DMS 273 (cell line): ENCODE data around the gene PDE4B.

Experiments
- DNase-seq: peaks from one replicate; lab custom pipeline; 2025; ENCODE audit not compliant: unreplicated experiment; lab: John Stamatoyannopoulos, UW

The PDE4B gene

DNA sequence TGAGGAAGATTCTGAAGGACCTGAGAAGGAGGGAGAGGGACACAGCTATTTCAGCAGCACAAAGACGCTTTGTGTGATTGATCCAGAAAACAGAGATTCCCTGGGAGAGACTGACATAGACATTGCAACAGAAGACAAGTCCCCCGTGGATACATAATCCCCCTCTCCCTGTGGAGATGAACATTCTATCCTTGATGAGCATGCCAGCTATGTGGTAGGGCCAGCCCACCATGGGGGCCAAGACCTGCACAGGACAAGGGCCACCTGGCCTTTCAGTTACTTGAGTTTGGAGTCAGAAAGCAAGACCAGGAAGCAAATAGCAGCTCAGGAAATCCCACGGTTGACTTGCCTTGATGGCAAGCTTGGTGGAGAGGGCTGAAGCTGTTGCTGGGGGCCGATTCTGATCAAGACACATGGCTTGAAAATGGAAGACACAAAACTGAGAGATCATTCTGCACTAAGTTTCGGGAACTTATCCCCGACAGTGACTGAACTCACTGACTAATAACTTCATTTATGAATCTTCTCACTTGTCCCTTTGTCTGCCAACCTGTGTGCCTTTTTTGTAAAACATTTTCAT, 579.9 kb downstream of the PDE4B start:
- no peak for DNase-seq

DNA sequence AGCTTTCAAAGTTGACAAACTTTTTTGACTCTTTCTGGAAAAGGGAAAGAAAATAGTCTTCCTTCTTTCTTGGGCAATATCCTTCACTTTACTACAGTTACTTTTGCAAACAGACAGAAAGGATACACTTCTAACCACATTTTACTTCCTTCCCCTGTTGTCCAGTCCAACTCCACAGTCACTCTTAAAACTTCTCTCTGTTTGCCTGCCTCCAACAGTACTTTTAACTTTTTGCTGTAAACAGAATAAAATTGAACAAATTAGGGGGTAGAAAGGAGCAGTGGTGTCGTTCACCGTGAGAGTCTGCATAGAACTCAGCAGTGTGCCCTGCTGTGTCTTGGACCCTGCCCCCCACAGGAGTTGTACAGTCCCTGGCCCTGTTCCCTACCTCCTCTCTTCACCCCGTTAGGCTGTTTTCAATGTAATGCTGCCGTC, 580.5 kb downstream of the PDE4B start:
- DNase-seq, result no peak

DNA sequence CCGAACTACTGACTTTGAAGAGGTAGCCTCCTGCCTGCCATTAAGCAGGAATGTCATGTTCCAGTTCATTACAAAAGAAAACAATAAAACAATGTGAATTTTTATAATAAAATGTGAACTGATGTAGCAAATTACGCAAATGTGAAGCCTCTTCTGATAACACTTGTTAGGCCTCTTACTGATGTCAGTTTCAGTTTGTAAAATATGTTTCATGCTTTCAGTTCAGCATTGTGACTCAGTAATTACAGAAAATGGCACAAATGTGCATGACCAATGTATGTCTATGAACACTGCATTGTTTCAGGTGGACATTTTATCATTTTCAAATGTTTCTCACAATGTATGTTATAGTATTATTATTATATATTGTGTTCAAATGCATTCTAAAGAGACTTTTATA, 581.5 kb downstream of the PDE4B start:
- DNase-seq, result no peak

DNA sequence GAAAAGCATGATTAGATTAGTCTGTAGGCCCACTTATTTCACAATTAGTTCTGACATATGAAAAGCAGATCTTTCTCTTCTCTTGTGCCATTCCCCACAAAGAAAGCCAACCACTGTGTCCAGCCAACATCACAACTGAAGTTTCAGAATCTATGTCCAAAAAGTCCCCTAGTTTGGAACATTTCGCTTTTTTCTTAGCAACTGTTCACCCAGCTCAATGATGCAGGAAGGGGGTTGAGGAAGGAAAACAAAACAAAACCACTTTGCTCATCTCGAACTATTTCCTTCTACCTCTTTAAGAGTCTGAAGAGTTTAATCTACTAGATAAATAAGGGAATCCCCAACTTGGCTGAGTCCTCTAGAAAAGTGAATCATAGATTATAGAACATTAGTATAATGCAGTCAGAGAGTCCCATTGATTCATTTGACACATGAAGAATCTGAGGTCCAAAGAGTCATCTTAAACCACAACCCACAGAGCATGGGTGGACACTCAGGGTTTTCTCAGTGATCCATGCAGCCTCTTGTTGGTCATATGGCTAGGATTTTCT, 581.9 kb downstream of the PDE4B start:
- no peak for DNase-seq

DNA sequence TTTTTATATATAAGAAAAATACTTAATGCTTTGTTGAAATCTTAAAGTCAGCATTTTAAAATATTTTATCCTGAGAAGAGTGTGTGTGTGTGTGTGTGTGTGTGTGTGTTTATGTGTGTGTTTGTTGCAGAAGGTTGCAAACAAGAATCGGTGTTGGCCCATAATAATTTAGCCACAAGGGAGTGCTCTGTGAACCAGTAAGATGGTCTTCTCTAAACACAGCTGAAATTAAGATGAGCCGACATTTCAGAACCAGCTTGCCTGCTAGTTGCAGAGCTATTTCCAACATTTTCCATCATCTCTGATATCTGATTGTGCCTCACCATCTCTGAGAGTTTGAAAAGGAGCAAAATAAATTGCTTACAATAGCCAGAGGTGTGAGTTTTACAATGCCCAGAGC, 582.4 kb downstream of the PDE4B start:
- no peak for DNase-seq

DNA sequence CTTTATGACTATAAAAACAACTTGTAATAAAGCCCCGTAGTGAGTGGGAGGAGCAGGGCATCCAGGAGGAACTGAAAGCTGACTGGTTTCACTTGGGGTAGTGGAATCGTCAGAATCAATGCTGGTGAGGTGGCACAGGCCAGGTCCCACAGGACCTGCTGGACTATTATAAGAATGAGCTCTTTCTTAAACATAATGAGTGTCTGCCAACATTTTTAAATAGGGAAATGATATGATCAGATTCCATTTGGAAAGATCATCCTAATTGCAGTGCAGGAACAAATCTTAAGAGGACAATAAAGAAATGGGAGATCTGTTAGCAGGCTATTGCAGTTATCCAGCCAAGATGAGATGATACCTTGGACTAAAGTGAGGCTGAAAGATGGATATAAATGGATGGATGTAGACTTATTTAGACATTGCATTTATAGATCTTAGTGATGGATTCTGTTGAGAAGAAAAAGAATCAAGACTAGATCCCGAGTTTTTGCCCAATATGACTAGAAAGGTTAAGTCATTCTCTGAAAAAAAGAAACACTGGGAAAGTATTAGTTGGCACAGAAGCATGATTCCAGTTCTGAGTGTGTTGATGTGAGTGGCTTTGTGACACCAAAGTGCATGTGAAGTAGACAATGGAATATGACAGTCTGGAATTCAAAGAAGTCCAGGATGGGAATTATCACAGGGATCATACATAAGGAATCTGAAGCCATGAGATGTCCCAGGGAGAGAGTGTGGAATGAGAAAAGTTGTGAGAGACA, 587.9 kb downstream of the PDE4B start:
- DNase-seq, result no peak

DNA sequence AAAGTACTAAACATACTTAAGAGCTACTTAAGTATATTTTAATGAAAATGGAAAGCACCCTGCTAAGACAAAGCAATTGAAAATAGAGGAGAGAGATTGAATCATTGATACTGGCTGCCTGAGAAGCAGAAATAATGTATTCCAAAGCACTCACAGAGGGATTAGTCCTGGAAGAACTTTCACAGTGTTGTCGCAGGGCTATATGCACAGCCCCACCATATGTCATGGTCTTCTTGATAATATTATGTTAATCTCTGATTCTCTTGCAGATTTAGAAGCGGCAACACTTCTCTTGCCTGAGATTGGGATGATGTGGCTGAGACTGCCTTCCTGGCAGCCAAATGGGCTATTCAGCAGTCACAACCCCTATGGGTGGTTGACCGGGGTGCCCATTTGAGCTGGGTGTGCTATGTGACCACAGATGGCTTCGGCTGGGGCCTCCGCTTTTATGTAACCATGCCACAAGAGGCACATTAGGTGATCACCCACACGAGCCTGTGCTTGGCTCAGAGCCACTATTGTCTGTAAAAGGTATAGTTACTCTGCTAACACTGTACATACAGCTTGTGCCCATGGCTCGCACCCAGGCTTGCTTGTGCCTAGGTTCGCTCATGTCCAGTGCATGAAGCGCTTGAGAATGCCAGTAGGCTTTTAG, 589.1 kb downstream of the PDE4B start:
- DNase-seq, result peak; percentile 74

DNA sequence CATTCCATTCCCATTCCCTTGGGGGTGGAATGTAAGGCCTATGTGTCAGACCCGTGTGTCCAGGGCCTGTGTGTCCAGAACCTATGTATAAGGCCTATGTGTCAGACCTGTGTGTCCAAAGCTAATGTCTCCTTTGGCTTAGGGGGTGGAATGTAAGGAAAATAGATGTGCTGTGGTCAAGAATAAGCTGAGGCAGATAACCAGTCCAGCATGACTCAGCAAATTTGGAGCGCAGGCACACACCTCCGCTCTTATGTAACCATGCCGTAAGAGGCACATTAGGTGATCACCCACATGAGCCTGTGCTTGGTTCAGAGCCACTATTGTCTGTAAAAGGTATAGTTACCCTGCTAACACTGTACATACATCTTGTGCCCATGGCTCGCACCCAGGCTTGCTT, 590.5 kb downstream of the PDE4B start:
- peak; percentile 21 for DNase-seq

DNA sequence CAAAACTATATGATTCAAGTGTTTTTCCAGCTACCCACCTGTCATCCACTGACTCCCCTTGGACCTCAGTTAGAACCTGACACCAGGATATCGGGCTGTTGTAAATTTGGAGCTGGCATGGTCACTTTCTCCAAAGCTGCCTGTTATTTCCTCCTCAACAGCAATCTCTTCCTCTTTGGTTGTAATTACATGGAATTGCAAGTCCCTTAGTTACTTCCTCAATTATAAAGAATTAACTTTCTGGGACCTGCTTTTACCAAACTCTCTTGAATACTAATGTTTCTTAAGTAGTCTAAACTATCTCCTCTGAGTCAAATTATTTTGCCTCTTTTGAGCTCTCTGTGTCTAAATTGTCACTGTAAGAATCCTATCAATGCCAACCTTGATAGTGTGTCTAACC, 590.9 kb downstream of the PDE4B start:
- no peak for DNase-seq

DNA sequence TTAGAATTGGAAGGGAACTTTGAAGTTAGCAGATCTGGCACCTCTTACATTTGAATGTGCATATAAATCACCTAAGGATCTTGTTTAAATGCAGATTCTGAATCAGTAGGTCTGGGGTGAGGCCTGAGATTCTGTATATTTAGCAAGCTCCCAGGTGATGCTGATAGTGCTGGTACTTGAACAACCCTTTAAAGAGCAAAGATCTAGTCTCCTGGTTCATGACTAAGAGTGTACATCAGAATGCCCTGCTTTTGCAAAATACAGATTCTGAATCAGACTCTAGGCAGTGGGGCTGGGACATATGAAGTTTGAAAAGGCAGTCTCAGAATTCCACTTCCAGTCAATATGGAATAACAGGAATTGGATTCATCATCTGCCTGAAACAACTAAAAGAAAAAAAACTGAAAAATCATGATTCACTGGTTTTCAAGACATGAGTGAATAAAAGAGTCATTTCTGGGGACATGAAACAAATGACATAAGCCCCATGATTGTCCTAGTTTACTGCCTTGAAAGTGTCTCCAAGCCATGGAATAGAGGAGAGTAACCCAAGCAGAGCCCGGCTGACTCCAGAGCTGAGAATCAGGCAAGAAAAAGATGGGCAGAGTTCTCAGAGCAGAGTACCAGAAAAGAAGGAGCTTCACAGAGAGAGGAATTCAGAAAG, 591.7 kb downstream of the PDE4B start:
- no peak for DNase-seq

DNA sequence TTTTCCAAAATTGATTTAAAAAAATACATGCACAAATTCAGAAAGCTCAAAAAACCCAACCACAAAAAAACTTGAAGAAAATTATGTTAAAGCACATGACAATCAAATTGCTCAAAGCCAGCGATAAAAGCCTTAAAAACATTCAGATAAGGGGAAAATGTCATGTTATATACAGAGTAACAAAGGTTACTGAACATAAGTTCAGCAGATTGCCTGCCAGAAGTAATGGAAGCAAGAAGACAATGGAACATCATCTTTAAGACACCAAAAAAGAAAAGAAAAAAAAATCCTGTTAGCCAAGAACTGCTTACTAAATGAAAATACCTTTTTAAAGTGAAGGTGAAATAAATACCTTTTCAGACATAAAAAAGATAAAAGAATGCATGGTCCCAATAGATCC, 594.0 kb downstream of the PDE4B start:
- DNase-seq, result peak; percentile 6

DNA sequence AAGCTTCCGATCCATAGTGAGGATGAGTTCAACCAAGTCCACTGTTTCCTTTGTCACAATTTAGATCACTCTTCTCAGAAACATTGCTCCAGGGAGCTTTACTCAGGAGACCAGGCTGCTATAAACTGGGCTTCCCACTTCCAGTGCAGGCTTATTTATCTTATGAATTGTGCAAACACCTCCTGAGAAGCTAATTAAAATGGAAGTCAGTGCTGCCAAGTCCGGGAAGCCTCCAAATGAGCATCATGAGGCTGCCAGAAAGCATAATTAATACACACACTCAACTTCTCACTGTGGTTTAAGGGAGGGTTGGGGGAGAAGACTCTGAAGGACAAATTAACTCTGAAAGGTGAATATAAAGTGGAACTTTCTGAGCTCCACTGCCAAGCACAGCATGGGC, 596.2 kb downstream of the PDE4B start:
- DNase-seq, result peak; percentile 24

DNA sequence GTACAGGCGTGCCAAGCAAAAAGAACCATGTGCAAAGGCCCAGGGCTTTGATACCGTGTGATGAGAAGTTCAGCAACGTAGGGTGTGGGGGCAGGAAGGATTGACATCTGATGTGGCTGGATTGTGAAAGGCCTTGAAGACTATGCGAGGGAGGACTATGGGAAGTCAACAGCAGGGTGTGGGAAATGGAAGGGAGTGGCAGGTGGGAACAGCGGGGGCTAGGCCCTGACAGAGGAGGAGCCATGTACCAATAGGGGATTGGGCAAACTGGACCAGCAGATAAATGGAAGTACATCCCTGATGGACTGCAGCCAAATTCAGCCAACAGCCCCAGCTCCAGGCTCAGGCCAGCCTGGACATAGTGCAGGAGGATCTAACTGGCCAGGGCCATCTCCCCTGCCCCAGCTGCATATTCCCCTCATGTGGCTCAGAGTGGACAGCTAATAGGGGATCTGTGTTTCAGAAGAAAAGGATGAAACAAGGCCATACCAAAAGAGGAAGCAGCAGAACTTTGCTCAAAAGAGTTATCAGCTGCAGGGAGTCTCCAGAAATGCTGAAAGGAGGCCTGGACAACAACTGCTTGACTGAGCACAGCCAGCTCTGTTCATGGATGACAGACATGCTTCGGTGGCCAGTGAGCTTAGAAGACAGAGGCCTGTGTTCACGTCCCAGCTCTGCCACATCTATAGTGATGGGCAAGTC, 601.0 kb downstream of the PDE4B start:
- no peak for DNase-seq

DNA sequence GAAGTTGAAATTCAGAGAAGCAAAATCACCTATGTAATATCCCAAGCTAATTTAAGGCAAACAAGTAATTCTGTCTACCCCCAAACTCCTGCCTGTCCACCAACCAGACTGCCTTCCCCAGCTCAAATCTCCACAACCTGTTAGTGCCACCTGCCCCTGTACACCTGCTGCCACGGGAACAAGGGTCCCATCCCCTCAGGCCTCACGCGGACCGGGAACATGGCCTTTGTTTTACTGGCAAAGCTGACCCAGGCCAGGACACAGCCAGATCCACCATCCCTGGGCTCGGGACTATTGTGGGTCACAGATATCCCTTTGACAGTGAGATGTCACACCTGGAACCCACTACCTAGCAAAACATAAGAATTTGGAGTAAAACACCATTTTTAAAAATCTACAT, 601.9 kb downstream of the PDE4B start:
- no peak for DNase-seq

DNA sequence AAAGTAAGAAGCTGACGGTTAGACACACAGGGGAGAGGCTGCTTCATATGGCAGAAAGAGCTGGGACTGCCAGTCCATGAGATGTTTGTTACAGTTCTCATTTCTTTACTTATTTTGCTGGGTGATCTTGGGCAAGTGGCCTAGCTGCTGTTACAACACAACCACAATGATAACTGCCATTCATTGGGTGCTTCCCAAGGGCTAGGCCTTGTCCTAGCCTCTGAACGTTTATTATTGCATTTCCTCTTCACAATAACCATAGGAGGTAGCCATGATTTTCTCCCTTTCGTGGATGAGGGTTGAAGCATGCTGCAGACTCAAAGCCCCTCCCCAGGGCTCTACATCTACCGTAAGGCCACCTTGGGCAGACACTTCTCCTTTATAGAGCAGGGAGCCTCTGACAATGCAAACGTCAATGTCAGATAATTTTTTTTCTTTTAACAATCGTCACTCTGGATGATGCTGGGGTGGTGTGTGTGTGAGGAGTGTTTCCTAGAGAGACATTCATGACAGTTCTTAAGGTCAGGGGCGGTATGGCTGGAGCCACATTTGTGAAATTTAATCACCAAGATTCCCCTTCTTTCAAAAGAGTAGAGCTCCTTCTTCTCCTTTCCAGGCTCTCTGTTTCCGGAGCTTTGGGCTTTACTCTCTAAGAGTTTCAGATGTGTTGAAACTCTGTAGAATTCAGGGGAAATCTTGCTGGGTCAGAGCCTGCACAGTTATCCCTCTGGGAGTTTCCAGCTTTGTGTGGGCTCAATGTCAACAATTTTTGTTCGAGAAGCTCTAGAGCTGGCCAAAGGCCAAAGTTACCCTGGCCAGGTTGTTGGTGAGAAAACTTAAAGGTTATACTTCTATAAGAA, 602.7 kb downstream of the PDE4B start:
- DNase-seq, result peak; percentile 5

DNA sequence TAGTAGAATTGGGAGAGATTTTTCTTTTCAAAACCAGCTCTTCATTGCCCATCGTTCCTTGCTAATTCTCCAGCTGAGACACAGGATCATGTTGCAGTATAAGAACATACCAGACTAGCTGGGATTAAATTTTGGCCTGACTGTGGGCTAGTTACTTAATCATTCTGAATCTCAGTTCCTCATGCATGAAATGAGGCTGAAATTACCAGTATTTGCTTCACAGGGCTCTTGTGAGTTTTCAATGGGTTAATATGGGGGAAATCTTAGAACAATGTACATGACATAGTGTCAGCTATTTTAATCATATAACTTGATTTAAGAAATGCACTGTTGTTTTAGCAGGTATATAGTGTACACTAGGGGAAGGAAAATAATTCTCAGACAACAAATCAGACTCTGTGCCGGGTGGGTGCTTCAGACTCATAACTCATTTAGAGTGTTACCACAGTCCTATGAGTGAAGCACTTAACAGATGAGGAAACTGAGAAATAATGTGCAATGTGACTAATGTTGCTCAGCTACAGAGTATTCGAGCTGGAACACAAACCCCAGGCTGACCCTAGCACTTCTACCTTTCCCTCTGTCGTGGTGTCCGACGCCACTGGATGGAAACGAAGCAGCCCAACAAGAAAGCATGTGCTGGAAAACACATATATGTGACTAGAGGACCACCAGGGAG, 603.7 kb downstream of the PDE4B start:
- no peak for DNase-seq

DNA sequence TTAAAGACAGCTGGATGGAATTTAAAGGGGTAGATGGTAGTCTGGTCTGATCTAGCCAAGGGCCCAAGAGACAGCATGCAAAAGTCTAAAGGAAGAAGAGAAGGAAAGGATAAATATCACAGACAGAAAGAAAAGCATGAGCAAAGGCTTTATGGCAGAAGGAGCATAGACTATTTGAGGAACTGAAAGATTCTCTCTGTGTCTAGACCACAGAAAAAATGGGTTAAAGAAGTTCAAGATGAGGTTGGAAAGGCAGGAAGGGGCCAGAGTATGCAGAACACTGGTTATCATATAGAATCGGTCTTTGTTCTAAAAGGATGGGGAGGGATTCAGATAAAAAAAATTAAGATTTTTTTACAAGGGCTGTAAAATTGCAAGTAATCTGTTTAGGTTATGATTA, 604.5 kb downstream of the PDE4B start:
- no peak for DNase-seq

DNA sequence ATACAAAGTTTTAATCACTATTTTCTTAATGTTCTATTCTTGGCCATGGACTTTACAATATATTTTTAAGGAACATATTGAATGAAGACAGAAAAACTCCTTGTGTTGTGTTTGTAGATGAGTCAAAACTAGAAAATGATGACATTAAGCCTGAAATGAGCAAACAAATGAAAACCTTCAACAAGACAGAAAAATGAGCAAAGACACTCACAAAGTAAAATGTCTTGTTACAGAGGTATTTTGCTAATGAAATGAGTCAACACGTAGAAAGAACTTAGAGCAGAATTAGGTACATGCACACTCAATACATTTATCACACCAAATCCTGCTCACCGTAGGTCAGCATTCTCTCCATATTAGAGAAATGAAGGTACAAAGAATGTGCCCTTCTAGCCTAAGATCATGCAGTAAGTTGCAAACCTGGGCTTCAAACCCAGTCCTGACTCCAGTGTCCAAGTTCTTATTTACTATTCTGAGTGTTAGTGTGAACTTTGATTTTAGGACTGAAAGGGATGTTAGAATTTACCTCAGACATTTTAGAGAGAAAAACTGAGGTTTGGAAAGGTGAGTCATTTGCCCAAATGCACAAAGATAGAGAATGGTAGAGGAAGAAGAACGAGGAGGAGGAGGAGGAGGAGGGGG, 607.3 kb downstream of the PDE4B start:
- no peak for DNase-seq

DNA sequence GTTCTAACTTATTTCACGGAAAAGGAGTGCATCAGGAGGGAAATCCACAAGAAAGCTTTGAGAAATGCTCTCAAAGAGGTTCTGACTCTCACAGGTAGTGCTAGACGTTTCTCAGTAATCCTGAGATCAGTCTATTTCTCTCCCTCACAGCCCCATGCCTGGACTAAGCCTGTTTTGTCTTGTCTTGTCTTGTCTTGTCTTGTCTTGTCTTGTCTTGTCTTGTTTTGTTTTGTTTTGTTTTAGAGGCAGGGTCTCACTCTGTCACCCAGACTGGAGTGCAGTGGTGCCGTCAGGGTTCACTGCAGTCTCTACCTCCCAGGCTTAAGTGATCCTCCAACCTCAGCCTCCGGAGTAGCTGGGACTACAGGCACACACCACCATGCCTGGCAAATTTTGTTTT, 608.0 kb downstream of the PDE4B start:
- no peak for DNase-seq
